Panc1 (cell line): ENCODE measurements around the gene CDH23. TPM values are rescaled to one million over a fixed set of nuclear protein-coding genes. Genes with fewer than 3 reads are reported as not detected.

ENCODE experiments used
- ATAC-seq: fragments of 200-7000 bp; cut with Tn5 transposase; 2 replicates; pipeline ENCODE4 v1.9.1; 2020; ENCODE audit warnings: mild to moderate bottlenecking, moderate library complexity
- BruUV-seq: library from RNA; stranded (reverse); fragments of 400-500 nt; replicated peaks from 2 replicates; lab custom pipeline; 2021; lab: Mats Ljungman, UMichigan
- CTCF ChIA-PET: fragments of 300-600 bp; sonication (Branson Sonifier 250); formaldehyde crosslinking; loops from one replicate; lab custom pipeline; 2022; ENCODE audit warnings: antibody characterized with exemption; lab: Charles Lee
- POLR2A ChIA-PET: fragments of 300-600 bp; sonication (Branson Sonifier 250); formaldehyde crosslinking; loops from one replicate; lab custom pipeline; 2022; ENCODE audit warnings: antibody characterized with exemption; lab: Charles Lee
- DNase-seq: peaks from one replicate; pipeline ENCODE4 v3.0.0-alpha.2; 2010; ENCODE audit warnings: low read depth, low spot score
- H3K27ac ChIP-seq: 2 replicates; pipeline ENCODE4 v1.5.1; 2011; ENCODE audit warnings: mild to moderate bottlenecking, low read length, inconsistent platforms
- H3K27me3 ChIP-seq: fragments of 200-500 bp; sonication (Bioruptor generic); 2 replicates; pipeline ENCODE4 v1.6.0; 2014; ENCODE audit warnings: low read length, inconsistent platforms; ENCODE audit not compliant: control insufficient read depth, insufficient read depth
- H3K36me3 ChIP-seq: fragments of 200-500 bp; sonication (Bioruptor generic); 2 replicates; pipeline ENCODE4 v1.5.1; 2014; ENCODE audit warnings: inconsistent platforms, mild to moderate bottlenecking, low read length, moderate library complexity; ENCODE audit not compliant: control insufficient read depth, insufficient read depth
- H3K4me1 ChIP-seq: 2 replicates; pipeline ENCODE4 v1.5.1; 2011; ENCODE audit warnings: inconsistent platforms, mild to moderate bottlenecking, low read length, moderate library complexity; ENCODE audit not compliant: control insufficient read depth, insufficient read depth
- H3K4me3 ChIP-seq, 2 experiments: 2 replicates each; pipeline ENCODE4 v1.5.1; 2011 to 2012; ENCODE audit warnings: low read depth in 2 of 2, low read length in 2 of 2, mild to moderate bottlenecking in 2 of 2, inconsistent platforms in 1 of 2, moderate library complexity in 1 of 2
- H3K9me3 ChIP-seq: fragments of 200-500 bp; sonication (Bioruptor generic); 2 replicates; pipeline ENCODE4 v1.5.1; 2014; ENCODE audit warnings: low read depth, mild to moderate bottlenecking, inconsistent platforms, low read length, moderate library complexity; ENCODE audit not compliant: control insufficient read depth, insufficient read depth
- POLR2AphosphoS5 ChIP-seq: IDR thresholded peaks from 2 replicates; pipeline ENCODE4 v1.6.1; 2012; ENCODE audit warnings: mild to moderate bottlenecking, low read depth, low read length, moderate library complexity
- SIN3A ChIP-seq: IDR thresholded peaks from 2 replicates; pipeline ENCODE4 v1.6.1; 2012; ENCODE audit warnings: low read depth, mild to moderate bottlenecking, low read length, moderate library complexity, borderline replicate concordance; ENCODE audit not compliant: insufficient read depth
- TCF7L2 ChIP-seq: IDR thresholded peaks from 2 replicates; pipeline ENCODE4 v1.6.1; 2011; ENCODE audit warnings: mild to moderate bottlenecking, low read depth, low read length, inconsistent platforms
- in situ Hi-C: cut with HindIII; loops from 2 replicates; pipeline ENCODE4 v1.10.0; 2016; ENCODE audit warnings: low sequenced_read_pairs, low pct_unique_long_range_greater_than_20kb
- intact Hi-C: fragments of 100-400 bp; cut with micrococcal nuclease; formaldehyde crosslinking; loops from one replicate; pipeline ENCODE4 v1.10.0; 2022; ENCODE audit not compliant: unreplicated experiment
- total RNA-seq: library from RNA; stranded (reverse); gene quantifications from one replicate; pipeline ENCODE4 v1.2.1, GENCODE V29; 2021; ENCODE audit not compliant: unreplicated experiment
- TF ChIP-seq, protein P1 (sequence below), 2 experiments: IDR thresholded peaks; 2 replicates each; pipeline ENCODE4 v1.6.1; 2011 to 2012; ENCODE audit warnings: low read depth in 2 of 2, control low read depth in 1 of 2, low read length in 1 of 2, mild to moderate bottlenecking in 1 of 2, moderate library complexity in 1 of 2; ENCODE audit not compliant: insufficient read depth in 1 of 2
- TF ChIP-seq, protein P2 (sequence below): fragments of 450-650 bp; IDR thresholded peaks from 2 replicates; pipeline ENCODE4 v1.5.1; 2017; ENCODE audit warnings: mild to moderate bottlenecking

The CDH23 gene
- total RNA-seq, 1 experiment from 2014 or later = 2.7 TPM

GRCh38 chr10:71741671-71742070, 345.0 kb downstream of the CDH23 start:
- no peak for TF ChIP-seq POLR2AphosphoS5
- TF ChIP-seq, protein P1, sequence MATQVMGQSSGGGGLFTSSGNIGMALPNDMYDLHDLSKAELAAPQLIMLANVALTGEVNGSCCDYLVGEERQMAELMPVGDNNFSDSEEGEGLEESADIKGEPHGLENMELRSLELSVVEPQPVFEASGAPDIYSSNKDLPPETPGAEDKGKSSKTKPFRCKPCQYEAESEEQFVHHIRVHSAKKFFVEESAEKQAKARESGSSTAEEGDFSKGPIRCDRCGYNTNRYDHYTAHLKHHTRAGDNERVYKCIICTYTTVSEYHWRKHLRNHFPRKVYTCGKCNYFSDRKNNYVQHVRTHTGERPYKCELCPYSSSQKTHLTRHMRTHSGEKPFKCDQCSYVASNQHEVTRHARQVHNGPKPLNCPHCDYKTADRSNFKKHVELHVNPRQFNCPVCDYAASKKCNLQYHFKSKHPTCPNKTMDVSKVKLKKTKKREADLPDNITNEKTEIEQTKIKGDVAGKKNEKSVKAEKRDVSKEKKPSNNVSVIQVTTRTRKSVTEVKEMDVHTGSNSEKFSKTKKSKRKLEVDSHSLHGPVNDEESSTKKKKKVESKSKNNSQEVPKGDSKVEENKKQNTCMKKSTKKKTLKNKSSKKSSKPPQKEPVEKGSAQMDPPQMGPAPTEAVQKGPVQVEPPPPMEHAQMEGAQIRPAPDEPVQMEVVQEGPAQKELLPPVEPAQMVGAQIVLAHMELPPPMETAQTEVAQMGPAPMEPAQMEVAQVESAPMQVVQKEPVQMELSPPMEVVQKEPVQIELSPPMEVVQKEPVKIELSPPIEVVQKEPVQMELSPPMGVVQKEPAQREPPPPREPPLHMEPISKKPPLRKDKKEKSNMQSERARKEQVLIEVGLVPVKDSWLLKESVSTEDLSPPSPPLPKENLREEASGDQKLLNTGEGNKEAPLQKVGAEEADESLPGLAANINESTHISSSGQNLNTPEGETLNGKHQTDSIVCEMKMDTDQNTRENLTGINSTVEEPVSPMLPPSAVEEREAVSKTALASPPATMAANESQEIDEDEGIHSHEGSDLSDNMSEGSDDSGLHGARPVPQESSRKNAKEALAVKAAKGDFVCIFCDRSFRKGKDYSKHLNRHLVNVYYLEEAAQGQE (IDR thresholded peaks at IDR 0.05; ENCODE audit: insufficient read depth in 1 of 2, low read depth in 2 of 2, low read length in 1 of 2) = no peak
- TF ChIP-seq, protein P2, sequence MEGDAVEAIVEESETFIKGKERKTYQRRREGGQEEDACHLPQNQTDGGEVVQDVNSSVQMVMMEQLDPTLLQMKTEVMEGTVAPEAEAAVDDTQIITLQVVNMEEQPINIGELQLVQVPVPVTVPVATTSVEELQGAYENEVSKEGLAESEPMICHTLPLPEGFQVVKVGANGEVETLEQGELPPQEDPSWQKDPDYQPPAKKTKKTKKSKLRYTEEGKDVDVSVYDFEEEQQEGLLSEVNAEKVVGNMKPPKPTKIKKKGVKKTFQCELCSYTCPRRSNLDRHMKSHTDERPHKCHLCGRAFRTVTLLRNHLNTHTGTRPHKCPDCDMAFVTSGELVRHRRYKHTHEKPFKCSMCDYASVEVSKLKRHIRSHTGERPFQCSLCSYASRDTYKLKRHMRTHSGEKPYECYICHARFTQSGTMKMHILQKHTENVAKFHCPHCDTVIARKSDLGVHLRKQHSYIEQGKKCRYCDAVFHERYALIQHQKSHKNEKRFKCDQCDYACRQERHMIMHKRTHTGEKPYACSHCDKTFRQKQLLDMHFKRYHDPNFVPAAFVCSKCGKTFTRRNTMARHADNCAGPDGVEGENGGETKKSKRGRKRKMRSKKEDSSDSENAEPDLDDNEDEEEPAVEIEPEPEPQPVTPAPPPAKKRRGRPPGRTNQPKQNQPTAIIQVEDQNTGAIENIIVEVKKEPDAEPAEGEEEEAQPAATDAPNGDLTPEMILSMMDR = no peak
- no peak for TF ChIP-seq SIN3A
- no peak for TF ChIP-seq TCF7L2
- no peak for ATAC-seq
- Histone ChIP-seq H3K4me3 (no peak overlapping the region), H3K27ac (no peak overlapping the region), H3K9me3 (no peaks in the 10 kb centered on the region), H3K4me1 (0 out of 2 replicates have a peak, but pooled peaks cover 4% of the 10 kb centered on the region), H3K36me3 (no peaks in the 10 kb centered on the region), H3K27me3 (no peaks in the 10 kb centered on the region)
- no TSS peak for BruUV-seq
- intact Hi-C loops = no loop called here
- no peak for DNase-seq
- POLR2A ChIA-PET = no interaction called here
- in situ Hi-C loops = no loop called here
- CTCF ChIA-PET = no interaction called here

- TF ChIP-seq, protein P2 = no peak
- TF ChIP-seq SIN3A (no peak), POLR2AphosphoS5 (no peak), TCF7L2 (no peak)
- TF ChIP-seq, protein P1 (IDR thresholded peaks at IDR 0.05; ENCODE audit: insufficient read depth in 1 of 2, low read depth in 2 of 2, low read length in 1 of 2) = no peak
- Histone ChIP-seq H3K27ac (no peak overlapping the region), H3K27me3 (no peaks in the 10 kb centered on the region), H3K4me1 (0 out of 2 replicates have a peak, but pooled peaks cover 4% of the 10 kb centered on the region), H3K36me3 (no peaks in the 10 kb centered on the region), H3K9me3 (no peaks in the 10 kb centered on the region), H3K4me3 (no peak overlapping the region)
- POLR2A ChIA-PET = no interaction called here
- no TSS peak for BruUV-seq
- in situ Hi-C loops = no loop called here
- intact Hi-C loops = no loop called here
- no peak for DNase-seq
- CTCF ChIA-PET = no interaction called here
- no peak for ATAC-seq
These were observed 345.8 kb downstream of the CDH23 start for GRCh38 chr10:71742301-71743088.
